Dedifferentiated amniotic fluid mesenchymal stem cell (primary cell): ENCODE measurements around the gene ADARB1.

ENCODE experiments used
- DNase-seq: peaks from one replicate; pipeline ENCODE4 v3.0.0-alpha.2; 2016; ENCODE audit errors: extremely low spot score

ADARB1 gene

GRCh38 chr21:45202344-45202743 is 128.0 kb downstream of the ADARB1 start:
- DNase-seq, result no peak

GRCh38 chr21:45202889-45203288 is 128.5 kb downstream of the ADARB1 start:
- DNase-seq, result no peak

DNA sequence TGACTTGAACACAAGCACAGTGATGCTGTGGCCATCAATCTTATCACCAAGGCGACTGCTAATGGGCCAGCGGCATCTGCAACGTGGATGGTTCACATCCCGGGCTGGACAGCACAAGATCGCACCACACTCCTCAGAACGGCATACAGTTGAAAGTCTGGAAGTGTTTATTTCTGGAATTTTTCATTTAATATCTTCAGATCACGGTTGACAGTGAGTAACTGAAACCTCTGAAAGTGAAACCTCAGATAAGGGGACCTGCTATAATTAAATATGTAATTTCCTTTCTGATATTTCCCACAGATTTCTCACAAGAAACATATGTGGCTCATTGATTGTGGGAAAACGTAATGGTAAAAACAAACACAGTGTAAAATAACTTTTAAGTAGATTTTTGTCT is 129.6 kb downstream of the ADARB1 start:
- no peak for DNase-seq

DNA sequence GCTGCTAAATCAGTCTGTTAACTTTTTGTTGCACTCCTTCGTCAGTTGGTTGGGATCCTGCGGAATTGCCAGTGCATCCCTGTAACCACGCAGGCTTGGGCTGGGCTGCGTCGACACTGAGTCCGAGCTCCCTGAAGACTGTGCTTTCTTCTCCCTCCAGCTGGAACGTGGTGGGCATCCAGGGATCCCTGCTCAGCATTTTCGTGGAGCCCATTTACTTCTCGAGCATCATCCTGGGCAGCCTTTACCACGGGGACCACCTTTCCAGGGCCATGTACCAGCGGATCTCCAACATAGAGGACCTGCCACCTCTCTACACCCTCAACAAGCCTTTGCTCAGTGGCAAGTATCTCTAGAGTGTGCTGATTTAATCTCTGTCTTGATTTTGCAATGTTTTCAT is 130.0 kb downstream of the ADARB1 start:
- DNase-seq, result no peak

DNA sequence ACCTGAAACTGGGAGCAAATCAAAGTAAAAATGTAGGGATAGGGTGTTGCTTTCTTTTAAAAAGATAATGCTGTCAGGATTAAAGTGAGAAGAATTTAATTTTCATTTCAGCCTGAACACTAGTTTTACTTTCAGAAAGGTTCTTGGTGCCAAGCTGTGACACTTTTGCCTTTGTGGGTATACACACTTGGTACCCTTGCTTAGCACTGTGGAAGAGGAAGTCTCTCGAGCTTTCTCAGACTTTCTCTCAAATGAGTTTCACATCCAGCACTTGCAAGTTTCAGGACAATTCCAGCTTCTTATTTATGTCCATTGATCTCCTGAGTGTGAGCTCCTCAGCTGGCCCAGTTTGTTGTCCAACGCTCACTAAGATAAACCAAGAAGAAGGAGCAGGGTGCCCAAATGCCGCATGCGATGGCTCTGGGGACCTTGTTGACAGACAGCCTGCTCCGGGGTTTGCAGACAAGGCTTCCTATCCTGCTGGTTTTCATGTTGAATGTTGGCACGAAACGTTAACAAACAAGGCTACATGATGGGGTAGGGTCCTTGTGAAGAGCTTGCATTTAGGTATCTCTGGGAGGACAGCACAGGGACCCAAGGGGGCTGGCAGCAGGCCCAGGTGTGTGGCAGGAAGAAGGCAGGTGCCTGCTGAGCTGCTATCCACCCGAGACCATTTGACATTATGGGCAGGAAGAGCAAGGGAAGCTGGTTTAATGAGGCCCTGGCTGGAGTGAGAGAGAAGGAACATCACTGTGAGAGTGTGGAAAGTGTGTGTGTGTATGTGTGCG is 133.7 kb downstream of the ADARB1 start:
- DNase-seq, result no peak

DNA sequence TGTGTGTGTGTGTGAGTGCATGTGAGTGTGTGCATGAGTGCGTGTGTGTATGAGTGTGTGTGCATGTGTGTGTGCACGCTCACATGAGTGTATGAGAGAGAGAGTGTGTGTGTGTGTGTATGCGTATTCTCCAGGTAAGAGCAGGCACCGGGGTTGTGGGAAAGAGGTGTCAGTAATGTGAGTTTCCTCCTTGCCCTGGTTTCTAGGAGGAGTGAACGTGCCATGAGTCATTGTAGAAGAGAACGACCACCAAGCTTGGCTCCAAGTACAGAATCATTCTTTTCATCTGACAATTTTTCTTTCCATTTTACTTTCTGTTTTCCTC is 134.2 kb downstream of the ADARB1 start:
- DNase-seq, result no peak

GRCh38 chr21:45209046-45209445 is 134.7 kb downstream of the ADARB1 start:
- peak; percentile 43 for DNase-seq

DNA sequence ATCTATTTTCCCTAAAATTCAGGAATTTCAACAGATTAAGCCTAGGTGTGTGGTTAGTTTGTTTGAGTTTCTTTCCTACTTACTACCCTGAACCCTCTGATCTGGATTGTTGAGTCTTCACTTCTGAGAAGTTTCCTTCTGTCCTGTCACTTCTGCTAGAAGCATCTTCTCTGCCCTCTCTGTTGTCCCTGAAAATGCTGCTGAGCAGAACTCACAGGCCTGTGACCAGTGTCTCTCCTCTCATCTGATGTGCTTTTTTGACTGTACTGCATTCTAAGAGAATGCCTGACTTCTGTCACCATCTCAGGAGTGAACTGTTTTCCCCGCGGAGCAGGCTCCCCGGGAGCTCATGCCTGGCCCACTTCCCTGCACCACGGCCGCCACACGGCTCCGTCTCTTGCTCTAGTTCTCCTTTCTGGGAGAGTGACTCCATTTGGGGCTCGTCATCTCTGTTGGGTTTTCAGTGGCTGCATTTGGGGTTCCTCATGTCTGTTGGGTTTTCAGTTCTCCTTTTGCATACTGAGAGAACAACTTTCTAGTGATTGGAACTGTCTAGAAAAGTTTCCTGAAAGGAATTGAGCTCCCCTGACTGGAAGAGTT is 135.4 kb downstream of the ADARB1 start:
- DNase-seq, result no peak

GRCh38 chr21:45210461-45210983 is 136.1 kb downstream of the ADARB1 start:
- DNase-seq, result no peak

- no peak for DNase-seq
Measured at GRCh38 chr21:45211661-45212060, 137.3 kb downstream of the ADARB1 start.

DNA sequence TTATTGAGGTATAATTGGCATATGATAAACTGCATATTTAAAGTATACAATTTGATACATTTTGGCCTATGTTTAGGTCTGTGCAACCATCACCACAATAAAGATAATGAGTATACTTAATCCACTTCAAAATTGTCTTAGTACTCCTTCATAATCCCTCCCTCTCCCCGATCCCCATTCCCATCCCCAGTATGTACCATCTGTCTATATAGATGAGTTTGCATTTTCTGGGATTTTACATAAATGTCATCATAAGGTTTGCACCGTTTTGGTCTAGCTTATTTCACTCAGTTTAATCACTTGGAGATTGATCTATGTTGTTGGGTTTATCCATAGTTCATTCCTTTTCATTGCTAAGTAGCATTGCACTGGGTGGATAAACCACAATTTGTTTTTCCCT is 139.0 kb downstream of the ADARB1 start:
- no peak for DNase-seq

DNA sequence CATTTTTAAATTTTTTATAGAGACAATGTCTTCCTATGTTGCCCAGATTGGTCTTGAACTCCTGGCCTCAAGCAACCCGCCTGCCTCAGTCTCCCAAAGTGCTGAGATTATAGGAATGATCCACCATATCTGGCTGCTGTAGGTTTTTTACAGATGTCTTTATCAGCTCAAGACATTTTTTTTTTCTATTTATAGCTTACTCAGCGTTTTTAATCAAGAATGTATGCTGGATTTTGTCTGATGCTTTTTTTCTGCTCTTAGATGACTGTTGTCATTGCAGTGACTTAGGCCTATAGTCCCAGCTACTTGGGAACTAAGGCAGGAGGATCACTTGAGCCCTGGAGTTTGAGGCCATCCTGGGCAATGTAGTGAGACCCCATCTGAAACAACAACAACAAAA is 140.8 kb downstream of the ADARB1 start:
- no peak for DNase-seq

DNA sequence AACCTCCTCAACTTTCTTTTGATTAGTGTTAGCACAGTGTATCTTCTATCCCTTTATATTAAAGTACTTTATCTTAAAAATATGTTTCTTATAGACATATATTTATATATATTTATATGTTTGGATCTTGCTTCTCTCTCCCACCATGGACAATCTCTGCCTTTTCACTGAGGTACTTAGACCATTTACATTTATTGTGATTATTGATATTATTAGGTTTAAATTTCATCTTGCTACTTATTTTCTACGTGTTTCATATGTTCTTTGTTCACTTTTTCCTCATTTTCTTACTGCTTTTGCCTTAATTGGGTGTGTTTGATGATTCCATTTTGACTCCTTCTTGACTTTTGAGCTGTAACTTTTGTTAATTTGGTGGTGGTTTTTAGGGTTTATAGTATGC is 142.6 kb downstream of the ADARB1 start:
- DNase-seq, result no peak

DNA sequence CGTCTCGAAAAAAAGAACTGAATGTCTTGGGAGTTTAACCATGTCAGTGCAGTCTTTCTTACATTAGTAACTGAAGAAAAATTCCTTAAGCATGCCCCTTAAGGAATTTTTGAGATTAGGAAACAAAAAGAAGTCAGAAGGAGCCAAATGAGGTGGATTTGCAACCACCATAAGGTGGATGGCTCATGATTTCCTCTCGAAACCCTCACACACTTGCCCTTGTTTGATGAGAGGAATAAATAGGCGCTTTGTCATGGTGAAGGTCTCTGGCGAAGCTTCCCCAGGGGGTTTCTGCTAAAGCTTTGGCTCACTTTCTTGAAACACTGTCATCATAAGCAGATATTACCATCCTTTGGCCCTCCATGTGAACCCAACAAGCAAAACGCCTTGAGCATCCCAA is 145.1 kb downstream of the ADARB1 start:
- DNase-seq, result no peak

- no peak for DNase-seq
Measured at GRCh38 chr21:45220071-45220481, 145.7 kb downstream of the ADARB1 start.

GRCh38 chr21:45220714-45221490 is 146.5 kb downstream of the ADARB1 start:
- DNase-seq, result no peak

DNA sequence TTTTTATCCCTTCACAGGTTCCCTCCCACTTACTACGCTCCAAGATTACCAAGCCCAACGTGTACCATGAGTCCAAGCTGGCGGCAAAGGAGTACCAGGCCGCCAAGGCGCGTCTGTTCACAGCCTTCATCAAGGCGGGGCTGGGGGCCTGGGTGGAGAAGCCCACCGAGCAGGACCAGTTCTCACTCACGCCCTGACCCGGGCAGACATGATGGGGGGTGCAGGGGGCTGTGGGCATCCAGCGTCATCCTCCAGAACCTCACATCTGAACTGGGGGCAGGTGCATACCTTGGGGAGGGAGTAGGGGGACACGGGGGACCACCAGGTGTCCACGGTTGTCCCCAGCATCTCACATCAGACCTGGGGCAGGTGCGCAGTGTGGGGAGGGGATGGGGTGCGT is 147.6 kb downstream of the ADARB1 start:
- DNase-seq, result no peak

- no peak for DNase-seq
Measured at GRCh38 chr21:45223236-45224185, 149.1 kb downstream of the ADARB1 start.

GRCh38 chr21:45224189-45224938 is 150.0 kb downstream of the ADARB1 start:
- no peak for DNase-seq

DNA sequence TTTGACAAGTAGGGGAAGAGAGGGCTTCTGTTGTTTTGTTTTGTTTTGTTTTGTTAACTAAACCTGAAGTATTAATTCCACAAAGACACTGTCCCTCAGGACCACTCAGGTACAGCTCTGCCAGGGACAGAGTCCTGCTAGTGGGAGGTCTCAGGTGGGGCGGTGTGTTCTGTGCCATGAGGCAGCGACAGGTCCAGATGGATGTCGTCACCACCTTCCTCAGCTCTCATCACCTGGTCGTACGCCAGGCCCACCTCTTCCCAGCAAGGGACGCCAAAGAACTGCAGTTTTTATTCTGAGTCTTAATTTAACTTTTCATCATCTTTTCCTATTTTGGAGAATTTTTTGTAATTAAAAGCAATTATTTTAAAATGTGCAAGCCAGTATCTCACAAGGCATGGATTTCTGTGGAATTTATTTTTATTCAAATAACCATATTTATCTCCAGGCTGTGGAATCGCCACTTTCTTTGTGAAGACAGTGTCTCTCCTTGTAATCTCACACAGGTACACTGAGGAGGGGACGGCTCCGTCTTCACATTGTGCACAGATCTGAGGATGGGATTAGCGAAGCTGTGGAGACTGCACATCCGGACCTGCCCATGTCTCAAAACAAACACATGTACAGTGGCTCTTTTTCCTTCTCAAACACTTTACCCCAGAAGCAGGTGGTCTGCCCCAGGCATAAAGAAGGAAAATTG is 150.8 kb downstream of the ADARB1 start:
- no peak for DNase-seq
